SK-N-SH (cell line): ENCODE data around the gene LAMC2. TPM values are rescaled to one million over a fixed set of nuclear protein-coding genes. Genes with fewer than 3 reads are reported as not detected.

Experiments used
- CTCF ChIA-PET: fragments of 300-600, 350-600 bp; formaldehyde crosslinking; extraction: SDS; loops from one replicate; lab custom pipeline; 2021; lab: Yijun Ruan, JAX
- POLR2A ChIA-PET: fragments of 350-600 bp; sonication (Branson Sonifier 250); formaldehyde crosslinking; extraction: SDS; loops from one replicate; lab custom pipeline; 2020; ENCODE audit warnings: antibody characterized with exemption, inconsistent platforms; lab: Yijun Ruan, JAX
- DNase-seq: peaks from one replicate; pipeline ENCODE4 v3.0.0; 2012
- H2AFZ ChIP-seq: fragments of 200-600 bp; sonication (generic); 2 replicates; pipeline ENCODE4 v1.8.1; 2016; ENCODE audit warnings: antibody characterized with exemption, mild to moderate bottlenecking, low read depth
- H3F3A ChIP-seq: fragments of 200-600 bp; sonication (generic); replicated peaks from 2 replicates; pipeline ENCODE3; 2016; ENCODE audit warnings: antibody characterized with exemption, mild to moderate bottlenecking; ENCODE audit not compliant: insufficient read depth
- H3K27ac ChIP-seq, 2 experiments: fragments of 200-500 bp in 1 of 2; fragments of 200-600 bp in 1 of 2; sonication (Bioruptor generic) in 1 of 2; sonication (generic), shearing (Covaris generic) in 1 of 2; 2 replicates each; pipeline versions ENCODE4 v1.5.1 to v1.6.1; 2014 to 2016; ENCODE audit warnings: low read depth in 2 of 2, inconsistent platforms in 1 of 2, low read length in 1 of 2, mild to moderate bottlenecking in 1 of 2, mixed read lengths in 1 of 2
- H3K27me3 ChIP-seq: fragments of 200-600 bp; sonication (generic), shearing (Covaris generic); 2 replicates; pipeline ENCODE4 v1.6.1; 2016; ENCODE audit warnings: mixed run types; ENCODE audit not compliant: insufficient read depth
- H3K36me3 ChIP-seq, 2 experiments: fragments of 200-500 bp in 1 of 2; fragments of 200-600 bp in 1 of 2; sonication (Bioruptor generic) in 1 of 2; sonication (generic) in 1 of 2; replicated peaks in 1 of 2; 2 replicates each; pipeline versions ENCODE3 to v1.5.1; 2014 to 2016; ENCODE audit warnings: low read length in 1 of 2, mild to moderate bottlenecking in 1 of 2; ENCODE audit not compliant: insufficient read depth in 2 of 2, control insufficient read depth in 1 of 2
- H3K4me1 ChIP-seq, 2 experiments: fragments of 200-500 bp in 1 of 2; fragments of 200-600 bp in 1 of 2; sonication (Bioruptor generic) in 1 of 2; sonication (generic), shearing (Covaris generic) in 1 of 2; 2 replicates each; pipeline versions ENCODE4 v1.5.1 to v1.6.1; 2014 to 2016; ENCODE audit warnings: low read depth in 1 of 2, low read length in 1 of 2, mixed run types in 1 of 2; ENCODE audit not compliant: insufficient read depth in 2 of 2, control insufficient read depth in 1 of 2
- H3K4me2 ChIP-seq: fragments of 200-600 bp; sonication (generic), shearing (Covaris generic); 2 replicates; pipeline ENCODE4 v1.6.1; 2017; ENCODE audit warnings: mixed run types
- H3K4me3 ChIP-seq, 2 experiments: fragments of 200-500 bp in 1 of 2; fragments of 200-600 bp in 1 of 2; sonication (Bioruptor generic) in 1 of 2; sonication (generic), shearing (Covaris generic) in 1 of 2; 2 replicates each; pipeline versions ENCODE4 v1.5.1 to v1.8.1; 2014 to 2016; ENCODE audit warnings: low read depth in 2 of 2, inconsistent platforms in 1 of 2, low read length in 1 of 2, mild to moderate bottlenecking in 1 of 2, mixed read lengths in 1 of 2, moderate library complexity in 1 of 2
- H3K79me2 ChIP-seq: fragments of 200-600 bp; sonication (generic); 2 replicates; pipeline ENCODE4 v1.8.1; 2017; ENCODE audit warnings: mild to moderate bottlenecking; ENCODE audit not compliant: insufficient read depth
- H3K9ac ChIP-seq: fragments of 200-600 bp; sonication (generic); 2 replicates; pipeline ENCODE4 v1.6.1; 2017; ENCODE audit warnings: mixed run types
- H3K9me2 ChIP-seq: fragments of 200-600 bp; sonication (generic); 2 replicates; pipeline ENCODE4 v1.6.1; 2017; ENCODE audit warnings: mixed run types
- H3K9me3 ChIP-seq: fragments of 200-600 bp; sonication (generic); 2 replicates; pipeline ENCODE4 v1.6.1; 2017; ENCODE audit warnings: mixed run types, mild to moderate bottlenecking, moderate library complexity
- H4K20me1 ChIP-seq: fragments of 200-600 bp; sonication (generic); 2 replicates; pipeline ENCODE4 v1.6.1; 2017; ENCODE audit warnings: mild to moderate bottlenecking, mixed run types; ENCODE audit not compliant: insufficient read depth
- CTCF ChIP-seq: fragments of 200-600 bp; sonication (generic); IDR thresholded peaks from 2 replicates; pipeline ENCODE4 v1.6.1; 2017; ENCODE audit warnings: antibody characterized with exemption, mild to moderate bottlenecking, moderate library complexity
- EP300 ChIP-seq, 2 experiments: IDR thresholded peaks; 2 replicates each; pipeline versions ENCODE4 v1.4.0 to v1.6.1; 2012; ENCODE audit warnings: borderline replicate concordance in 1 of 2, low read depth in 1 of 2, low read length in 1 of 2
- EZH2phosphoT487 ChIP-seq: fragments of 200-600 bp; sonication (generic); IDR thresholded peaks from 2 replicates; pipeline ENCODE4 v1.6.1; 2017; ENCODE audit warnings: low read depth, mixed run types, mild to moderate bottlenecking, antibody characterized with exemption, moderate library complexity, borderline replicate concordance
- FOXJ3 ChIP-seq: sonication (generic); formaldehyde crosslinking; IDR thresholded peaks from 2 replicates; pipeline ENCODE4 v1.5.1; 2020; ENCODE audit warnings: mild to moderate bottlenecking, missing genetic modification reagents
- FOXM1 ChIP-seq: IDR thresholded peaks from 2 replicates; pipeline ENCODE4 v1.4.0; 2012; ENCODE audit warnings: low read depth, mild to moderate bottlenecking
- MAX ChIP-seq: IDR thresholded peaks from 2 replicates; pipeline ENCODE4 v1.4.0; 2012; ENCODE audit warnings: low read depth
- MEF2A ChIP-seq: IDR thresholded peaks from 2 replicates; pipeline ENCODE4 v1.4.0; 2012; ENCODE audit warnings: low read depth, borderline replicate concordance
- NFIC ChIP-seq: IDR thresholded peaks from 2 replicates; pipeline ENCODE4 v1.4.0; 2012; ENCODE audit warnings: borderline replicate concordance
- NRF1 ChIP-seq: IDR thresholded peaks from 2 replicates; pipeline ENCODE4 v1.6.1; 2012; ENCODE audit warnings: low read depth, mild to moderate bottlenecking, low read length
- PBX3 ChIP-seq: IDR thresholded peaks from 2 replicates; pipeline ENCODE4; 2012
- POLR2AphosphoS5 ChIP-seq: IDR thresholded peaks from 2 replicates; pipeline ENCODE4 v1.6.1; 2012; ENCODE audit warnings: low read depth, low read length
- RAD21 ChIP-seq: IDR thresholded peaks from 2 replicates; pipeline ENCODE4 v1.6.1; 2012; ENCODE audit warnings: mild to moderate bottlenecking, low read length
- RCOR1 ChIP-seq: fragments of 150-350 bp; IDR thresholded peaks from 2 replicates; pipeline ENCODE4 v1.6.1; 2017; ENCODE audit warnings: antibody characterized with exemption, low read length
- REST ChIP-seq: IDR thresholded peaks from 2 replicates; pipeline ENCODE4 v1.6.1; 2012; ENCODE audit warnings: mild to moderate bottlenecking, low read depth, low read length, moderate library complexity
- RXRA ChIP-seq: IDR thresholded peaks from 2 replicates; pipeline ENCODE4 v1.4.0; 2012; ENCODE audit warnings: low read depth, mild to moderate bottlenecking, borderline replicate concordance
- TCF12 ChIP-seq: IDR thresholded peaks from 2 replicates; pipeline ENCODE4 v1.4.0; 2012
- TEAD4 ChIP-seq: IDR thresholded peaks from 2 replicates; pipeline ENCODE4 v1.4.0; 2012; ENCODE audit warnings: mild to moderate bottlenecking, borderline replicate concordance; ENCODE audit not compliant: insufficient read depth
- USF1 ChIP-seq: IDR thresholded peaks from 2 replicates; pipeline ENCODE4 v1.4.0; 2012; ENCODE audit warnings: low read depth, borderline replicate concordance
- USF2 ChIP-seq: fragments of 150-350 bp; IDR thresholded peaks from 2 replicates; pipeline ENCODE4 v1.6.1; 2017; ENCODE audit warnings: antibody characterized with exemption, low read length, low read depth, borderline replicate concordance
- ZBTB33 ChIP-seq: IDR thresholded peaks from 2 replicates; pipeline ENCODE4 v1.4.0; 2012; ENCODE audit warnings: low read depth, borderline replicate concordance
- WGBS: methylation state at CpG from one replicate; pipeline ENCODE4 v1.1.6; 2017; ENCODE audit warnings: low lambda C conversion rate; 5-methylcytosine and 5-hydroxymethylcytosine counted together
- polyA plus RNA-seq, 3 experiments: library from polyadenylated mRNA; depleted of rRNA; stranded (reverse); fragments of >200 nt; gene quantifications; 2 replicates each; pipeline ENCODE4 v1.2.3, GENCODE V29; 2012

LAMC2 gene
- polyA plus RNA-seq, 1 of the 3 experiments (the other 2 are of a cell fraction): 0.15 TPM

- TF ChIP-seq USF2 (no peak), MEF2A (no peak), NFIC (no peak), FOXM1 (no peak), REST (no peak), PBX3 (peak; percentile 94), USF1 (no peak; the same call in 1 of the 2 replicates), RXRA (no peak), EP300 (IDR thresholded peaks at IDR 0.05; ENCODE audit: borderline replicate concordance in 1 of 2, low read depth in 1 of 2, low read length in 1 of 2) (peak in 1 of 2 experiments; percentile 25; a peak in 1 of 4 replicates), TCF12 (peak; percentile 80), RCOR1 (no peak), RAD21 (no peak), EZH2phosphoT487 (no peak), MAX (no peak)
These were observed 22.7 kb upstream of the LAMC2 start (continued) for GRCh38 chr1:183163316-183163715.

- H3K4me1 ChIP-seq: peaks cover 0 to 18% of the 10 kb centered on the region in 2 experiments
- H4K20me1 ChIP-seq: no peaks in the 10 kb centered on the region
- H3K9me3 ChIP-seq: no peaks in the 10 kb centered on the region
- H3K4me3 ChIP-seq: no peak overlapping the region
- peak overlapping the region; percentile 40 to 78; a peak in 3 of 4 replicates for H3K27ac ChIP-seq
- ChIA-PET POLR2A (no interaction called here), CTCF (no interaction called here)
- no peaks in the 10 kb centered on the region for H3K79me2 ChIP-seq
- H3F3A ChIP-seq: peaks cover 21% of the 10 kb centered on the region
- peak overlapping the region; percentile 46; the same call in 1 of the 2 replicates for H3K4me2 ChIP-seq
- H2AFZ ChIP-seq: peak overlapping the region; percentile 64; the same call in 1 of the 2 replicates
- DNase-seq: no peak
- no peaks in the 10 kb centered on the region for H3K27me3 ChIP-seq
- peak overlapping the region; percentile 47; the same call in 1 of the 2 replicates for H3K9ac ChIP-seq
- H3K36me3 ChIP-seq: no peaks in the 10 kb centered on the region
- 38% methylated on average over 1 of the region's 1 CpG for WGBS
- no peaks in the 10 kb centered on the region for H3K9me2 ChIP-seq
- no peak for TF ChIP-seq RAD21
- no peak for TF ChIP-seq RXRA
- peak; percentile 45; the same call in 1 of the 2 replicates for TF ChIP-seq TEAD4
- TF ChIP-seq CTCF: no peak
- TF ChIP-seq NRF1: no peak
- TF ChIP-seq FOXJ3 (CRISPR knock-in tag): no peak
- TF ChIP-seq POLR2AphosphoS5: no peak
- TF ChIP-seq ZBTB33: no peak
- no peak; the same call in 1 of the 2 replicates for TF ChIP-seq NFIC
- TF ChIP-seq EZH2phosphoT487: no peak
- TF ChIP-seq MAX: 0 out of 2 replicates have a peak, but pooled peaks have one; percentile 12
These were observed 21.7 kb upstream of the LAMC2 start for GRCh38 chr1:183164340-183164739.
